ENCODE measurements around the gene DNAJC10. TPM values are rescaled to one million over a fixed set of nuclear protein-coding genes. Genes with fewer than 3 reads are reported as not detected.

Gene DNAJC10
- total RNA-seq, 1 donor from 2014 or later = 174 TPM

DNA sequence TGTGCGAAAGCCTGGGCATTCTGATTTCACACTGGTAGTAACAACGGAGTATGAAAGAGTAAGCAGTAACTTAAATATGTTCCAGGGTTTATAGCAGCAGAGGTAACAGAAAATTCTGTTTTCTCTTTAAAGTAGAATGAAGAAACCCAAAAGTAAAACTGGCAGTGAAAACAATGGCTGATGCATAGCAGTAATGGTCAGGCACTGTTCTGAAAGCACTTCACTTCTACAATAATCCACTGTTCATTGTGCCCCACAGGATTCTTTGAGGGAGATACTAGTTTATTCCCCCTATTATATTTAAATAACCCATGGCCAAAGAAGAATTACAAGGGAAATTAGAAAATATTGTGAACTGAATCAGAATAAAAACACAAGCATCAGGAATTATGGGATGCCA is 9.3 kb upstream of the DNAJC10 start:
- H3K9me3 ChIP-seq (ENCODE audit: low read depth) = no peaks in the 10 kb centered on the region
- H3K4me2 ChIP-seq = no peak overlapping the region
- no peak overlapping the region for H3K27ac ChIP-seq
- H3K27me3 ChIP-seq = no peaks in the 10 kb centered on the region
- no peaks in the 10 kb centered on the region for H3K4me1 ChIP-seq
- no peak overlapping the region for H3K4me3 ChIP-seq
- no peaks in the 10 kb centered on the region for H4K20me1 ChIP-seq (ENCODE audit: low read depth)
- no peaks in the 10 kb centered on the region for H3K79me2 ChIP-seq (ENCODE audit: low read depth)
- no peaks in the 10 kb centered on the region for H3K9me3 Mint-ChIP-seq
- no peaks in the 10 kb centered on the region for H3K36me3 ChIP-seq
- H3K27ac Mint-ChIP-seq = no peak overlapping the region
- no peaks in the 10 kb centered on the region for H3F3A ChIP-seq (ENCODE audit: low read depth)
- no peak overlapping the region for H3K4me3 Mint-ChIP-seq
- no peak for TF ChIP-seq EZH2 (IDR thresholded peaks at IDR 0.05)
- TF ChIP-seq, protein P1, sequence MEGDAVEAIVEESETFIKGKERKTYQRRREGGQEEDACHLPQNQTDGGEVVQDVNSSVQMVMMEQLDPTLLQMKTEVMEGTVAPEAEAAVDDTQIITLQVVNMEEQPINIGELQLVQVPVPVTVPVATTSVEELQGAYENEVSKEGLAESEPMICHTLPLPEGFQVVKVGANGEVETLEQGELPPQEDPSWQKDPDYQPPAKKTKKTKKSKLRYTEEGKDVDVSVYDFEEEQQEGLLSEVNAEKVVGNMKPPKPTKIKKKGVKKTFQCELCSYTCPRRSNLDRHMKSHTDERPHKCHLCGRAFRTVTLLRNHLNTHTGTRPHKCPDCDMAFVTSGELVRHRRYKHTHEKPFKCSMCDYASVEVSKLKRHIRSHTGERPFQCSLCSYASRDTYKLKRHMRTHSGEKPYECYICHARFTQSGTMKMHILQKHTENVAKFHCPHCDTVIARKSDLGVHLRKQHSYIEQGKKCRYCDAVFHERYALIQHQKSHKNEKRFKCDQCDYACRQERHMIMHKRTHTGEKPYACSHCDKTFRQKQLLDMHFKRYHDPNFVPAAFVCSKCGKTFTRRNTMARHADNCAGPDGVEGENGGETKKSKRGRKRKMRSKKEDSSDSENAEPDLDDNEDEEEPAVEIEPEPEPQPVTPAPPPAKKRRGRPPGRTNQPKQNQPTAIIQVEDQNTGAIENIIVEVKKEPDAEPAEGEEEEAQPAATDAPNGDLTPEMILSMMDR (IDR thresholded peaks at IDR 0.05) = no peak
- TF ChIP-seq EZH2phosphoT487 (IDR thresholded peaks at IDR 0.05) = no peak
- no peaks in the 10 kb centered on the region for H3K36me3 Mint-ChIP-seq
- no peak overlapping the region for H3K9ac ChIP-seq
- peak overlapping the region; percentile 72 for H2AFZ ChIP-seq (replicated peaks)
- H3K4me1 Mint-ChIP-seq = peaks cover 2% of the 10 kb centered on the region
- DNase-seq (ENCODE audit: low spot score) = no peak
- H3K27me3 Mint-ChIP-seq (ENCODE audit: insufficient read depth, low read depth) = peaks cover 2% of the 10 kb centered on the region

DNA sequence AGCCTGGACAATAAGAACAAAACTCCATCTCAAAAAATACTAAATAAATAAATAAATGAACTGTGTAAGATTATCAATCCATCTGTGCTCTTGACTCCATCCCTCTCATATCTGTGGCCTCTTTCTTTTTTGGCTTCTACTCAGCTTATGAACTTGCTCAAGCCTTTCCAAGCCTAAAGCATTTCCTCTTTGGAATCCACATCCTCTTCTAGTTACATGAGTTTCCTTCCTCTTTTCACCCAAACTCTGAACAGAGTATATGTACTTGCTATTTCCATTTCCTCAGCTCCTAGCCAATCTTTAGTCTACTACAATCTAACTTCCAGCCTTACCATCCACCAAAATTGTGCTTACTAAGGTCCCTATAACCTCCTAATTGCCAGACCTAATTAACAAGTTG is 2.5 kb upstream of the DNAJC10 start:
- H3K36me3 ChIP-seq = no peaks in the 10 kb centered on the region
- Mint-ChIP-seq H3K4me1 (peaks cover 7% of the 10 kb centered on the region), H3K4me3 (no peak overlapping the region), H3K9me3 (no peaks in the 10 kb centered on the region), H3K36me3 (no peaks in the 10 kb centered on the region), H3K27ac (no peak overlapping the region), H3K27me3 (ENCODE audit: insufficient read depth, low read depth) (peaks cover 3% of the 10 kb centered on the region)
- peaks cover 22% of the 10 kb centered on the region for H3K79me2 ChIP-seq (ENCODE audit: low read depth)
- TF ChIP-seq EZH2 (IDR thresholded peaks at IDR 0.05) (no peak), EZH2phosphoT487 (IDR thresholded peaks at IDR 0.05) (no peak)
- TF ChIP-seq, protein P1 (IDR thresholded peaks at IDR 0.05) = no peak
- peak overlapping the region; percentile 18 for H2AFZ ChIP-seq (replicated peaks)
- no peak for DNase-seq (ENCODE audit: low spot score)
- no peaks in the 10 kb centered on the region for H4K20me1 ChIP-seq (ENCODE audit: low read depth)
- H3K9ac ChIP-seq = no peak overlapping the region
- H3K9me3 ChIP-seq (ENCODE audit: low read depth) = no peaks in the 10 kb centered on the region
- H3K4me3 ChIP-seq = no peak overlapping the region
- peaks cover 21% of the 10 kb centered on the region for H3F3A ChIP-seq (ENCODE audit: low read depth)
- H3K27me3 ChIP-seq = no peaks in the 10 kb centered on the region
- H3K4me2 ChIP-seq = no peak overlapping the region
- H3K27ac ChIP-seq = no peak overlapping the region
- peaks cover 18% of the 10 kb centered on the region for H3K4me1 ChIP-seq

DNA sequence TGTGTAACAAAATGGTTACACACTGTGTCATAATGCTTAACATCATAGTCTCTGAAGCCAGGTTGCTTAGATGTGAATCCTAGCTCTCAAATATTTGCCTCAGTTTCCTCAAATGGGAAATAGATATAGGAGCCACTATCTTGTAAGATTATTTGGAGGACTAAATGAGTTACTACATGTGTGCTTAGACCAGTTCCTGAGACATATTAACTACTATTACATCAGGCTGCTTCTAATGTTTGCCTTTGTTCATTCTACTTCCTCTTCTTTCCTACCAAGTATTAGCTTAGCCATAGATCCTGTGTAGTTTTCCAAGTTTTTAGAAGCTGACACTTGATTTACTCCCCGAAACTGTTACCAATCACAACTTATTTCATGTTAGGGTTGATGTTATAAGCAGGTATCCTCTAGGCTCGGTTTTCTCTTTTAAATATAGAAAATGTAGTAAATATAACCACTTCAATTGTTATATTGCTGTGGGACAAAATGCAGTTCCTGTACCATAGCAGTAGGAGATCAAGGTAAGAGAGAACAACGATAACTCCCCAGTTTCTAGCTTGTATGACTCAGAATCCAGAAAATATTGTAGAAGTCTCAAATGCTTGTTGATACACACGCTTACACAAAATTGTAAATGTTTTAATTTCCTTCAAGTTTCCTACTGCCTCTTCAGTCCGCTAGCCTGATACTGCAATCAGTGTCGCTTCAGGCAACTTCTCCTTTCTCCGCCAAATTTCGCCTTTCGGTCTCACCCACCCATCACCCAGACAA is 751 bp upstream of the DNAJC10 start:
- peak overlapping the region; percentile 94 for H2AFZ ChIP-seq (replicated peaks)
- no peak for DNase-seq (ENCODE audit: low spot score)
- no peaks in the 10 kb centered on the region for H3K9me3 Mint-ChIP-seq
- peaks cover 7% of the 10 kb centered on the region for H3K36me3 ChIP-seq
- H3K9me3 ChIP-seq (ENCODE audit: low read depth) = no peaks in the 10 kb centered on the region
- H3K4me3 Mint-ChIP-seq = no peak overlapping the region
- peak overlapping the region; percentile 38 for H3K9ac ChIP-seq
- H3F3A ChIP-seq (ENCODE audit: low read depth) = peaks cover 21% of the 10 kb centered on the region
- peaks cover 18% of the 10 kb centered on the region for H3K4me1 ChIP-seq
- no peaks in the 10 kb centered on the region for H3K36me3 Mint-ChIP-seq
- H4K20me1 ChIP-seq (ENCODE audit: low read depth) = no peaks in the 10 kb centered on the region
- H3K4me1 Mint-ChIP-seq = peaks cover 7% of the 10 kb centered on the region
- H3K79me2 ChIP-seq (ENCODE audit: low read depth) = peaks cover 25% of the 10 kb centered on the region
- no peaks in the 10 kb centered on the region for H3K27me3 ChIP-seq
- H3K27ac ChIP-seq = peak overlapping the region; percentile 80
- peaks cover 3% of the 10 kb centered on the region for H3K27me3 Mint-ChIP-seq (ENCODE audit: insufficient read depth, low read depth)
- H3K27ac Mint-ChIP-seq = no peak overlapping the region
- peak overlapping the region; percentile 97 for H3K4me2 ChIP-seq
- TF ChIP-seq EZH2 (IDR thresholded peaks at IDR 0.05) = no peak
- no peak for TF ChIP-seq EZH2phosphoT487 (IDR thresholded peaks at IDR 0.05)
- TF ChIP-seq, protein P1 (IDR thresholded peaks at IDR 0.05) = no peak
- peak overlapping the region; percentile 85 for H3K4me3 ChIP-seq

Data from neural progenitor cell (in vitro differentiated cells).